ENCODE data around the gene MMP15. TPM values are rescaled to one million over a fixed set of nuclear protein-coding genes. Genes with fewer than 3 reads are reported as not detected.

The MMP15 gene
- total RNA-seq, 5 donors from 2014 or later (not counting 1 experiment from before 2014, with no cell fraction given) = 0.30 to 1.3 (median 0.85) TPM

GRCh38 chr16:58045096-58045495 lies 19.5 kb downstream of the MMP15 start:
- no peaks in the 10 kb centered on the region for H3K4me1 ChIP-seq (ENCODE audit: control insufficient read depth in 1 of 2, extremely low read depth in 1 of 2, insufficient read depth in 2 of 2, low read length in 2 of 2)
- H3K36me3 Mint-ChIP-seq = no peaks in the 10 kb centered on the region
- no peaks in the 10 kb centered on the region for H3K27me3 Mint-ChIP-seq
- no peak overlapping the region for H3K4me3 ChIP-seq (ENCODE audit: control insufficient read depth in 1 of 2, extremely low read depth in 1 of 2, low read length in 1 of 2)
- ChIA-PET CTCF (no interaction called here), POLR2A (no interaction called here)
- H3K27ac Mint-ChIP-seq = no peak overlapping the region
- H3K27me3 ChIP-seq (replicated peaks in 1 of 2; ENCODE audit: control insufficient read depth in 2 of 2, extremely low read depth in 1 of 2, insufficient read depth in 2 of 2, low read length in 1 of 2) = no peaks in the 10 kb centered on the region
- ATAC-seq (replicated peaks in 1 of 4) = no peak
- H3K9me3 ChIP-seq = no peaks in the 10 kb centered on the region
- H3K36me3 ChIP-seq (ENCODE audit: control insufficient read depth in 2 of 2, extremely low read depth in 1 of 2, insufficient read depth in 1 of 2, low read length in 1 of 2) = no peaks in the 10 kb centered on the region
- DNase-seq = no peak
- H3K9me3 Mint-ChIP-seq = no peaks in the 10 kb centered on the region
- no peaks in the 10 kb centered on the region for H3K4me1 Mint-ChIP-seq
- 85% methylated on average over 23 of the region's 31 CpGs for WGBS (ENCODE audit: insufficient coverage)
- H3K4me3 Mint-ChIP-seq = no peak overlapping the region
- no peak overlapping the region for H3K27ac ChIP-seq (ENCODE audit: low read length)

DNA sequence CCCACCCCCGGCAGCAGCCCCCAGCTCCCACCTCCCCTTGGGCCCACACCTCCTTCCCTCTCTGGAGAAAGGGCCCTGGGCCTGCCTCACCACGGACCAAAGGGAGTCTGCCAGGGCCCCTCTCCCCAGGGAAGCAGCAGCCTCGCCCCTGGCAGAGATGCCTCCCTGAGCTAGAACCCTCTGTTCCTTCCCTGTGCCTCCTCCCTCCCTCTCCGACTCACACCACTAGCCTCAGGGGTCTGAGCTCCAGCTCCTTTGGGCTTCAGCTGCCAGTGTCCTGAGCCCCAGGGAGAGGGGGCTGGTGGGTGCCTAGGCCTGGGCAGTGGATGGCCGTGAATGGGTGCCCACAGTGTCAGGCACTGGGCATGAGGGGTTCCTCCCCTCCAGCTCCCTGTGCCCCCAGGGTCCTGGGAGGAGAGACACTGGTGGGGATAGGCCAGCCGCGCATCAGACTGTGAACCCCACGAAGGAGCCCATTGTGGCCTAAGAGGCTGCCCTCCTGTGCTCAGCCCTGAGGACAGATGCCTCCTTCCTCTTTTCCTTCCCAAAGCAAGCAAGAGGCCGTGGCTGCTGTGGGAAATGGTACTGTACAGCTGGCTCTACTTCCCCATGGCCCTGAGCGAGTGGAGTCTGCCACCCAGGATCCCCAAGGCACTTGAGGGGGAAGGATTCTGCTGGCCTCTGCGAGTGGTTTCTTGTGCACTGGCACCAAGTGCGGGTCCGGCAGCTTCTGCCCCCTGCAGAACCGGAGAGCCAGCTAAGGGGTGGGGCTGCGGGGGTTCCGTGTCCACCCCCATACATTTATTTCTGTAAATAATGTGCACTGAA lies 20.7 kb downstream of the MMP15 start:
- DNase-seq (no peak), ATAC-seq (replicated peaks in 1 of 4) (no peak)
- Mint-ChIP-seq H3K9me3 (no peaks in the 10 kb centered on the region), H3K36me3 (no peaks in the 10 kb centered on the region), H3K27ac (no peak overlapping the region), H3K27me3 (no peaks in the 10 kb centered on the region), H3K4me3 (no peak overlapping the region), H3K4me1 (no peaks in the 10 kb centered on the region)
- Histone ChIP-seq H3K27ac (ENCODE audit: low read length) (no peak overlapping the region), H3K9me3 (no peaks in the 10 kb centered on the region), H3K4me3 (ENCODE audit: control insufficient read depth in 1 of 2, extremely low read depth in 1 of 2, low read length in 1 of 2) (no peak overlapping the region), H3K4me1 (ENCODE audit: control insufficient read depth in 1 of 2, extremely low read depth in 1 of 2, insufficient read depth in 2 of 2, low read length in 2 of 2) (no peaks in the 10 kb centered on the region), H3K27me3 (replicated peaks in 1 of 2; ENCODE audit: control insufficient read depth in 2 of 2, extremely low read depth in 1 of 2, insufficient read depth in 2 of 2, low read length in 1 of 2) (no peaks in the 10 kb centered on the region), H3K36me3 (ENCODE audit: control insufficient read depth in 2 of 2, extremely low read depth in 1 of 2, insufficient read depth in 1 of 2, low read length in 1 of 2) (no peaks in the 10 kb centered on the region)
- CTCF ChIA-PET = no interaction called here
- 77% methylated on average over 3 of the region's 16 CpGs for WGBS (ENCODE audit: insufficient coverage)
- POLR2A ChIA-PET = no interaction called here

- H3K9me3 Mint-ChIP-seq = no peaks in the 10 kb centered on the region
- DNase-seq = no peak
- CTCF ChIA-PET = no interaction called here
- no peak overlapping the region for H3K4me3 ChIP-seq (ENCODE audit: control insufficient read depth in 1 of 2, extremely low read depth in 1 of 2, low read length in 1 of 2)
- no peak overlapping the region for H3K27ac ChIP-seq (ENCODE audit: low read length)
- H3K27me3 ChIP-seq (replicated peaks in 1 of 2; ENCODE audit: control insufficient read depth in 2 of 2, extremely low read depth in 1 of 2, insufficient read depth in 2 of 2, low read length in 1 of 2) = peaks cover 0 to 2% of the 10 kb centered on the region in 2 experiments
- no peak overlapping the region for H3K4me3 Mint-ChIP-seq
- H3K4me1 Mint-ChIP-seq = no peaks in the 10 kb centered on the region
- 67% methylated on average over 5 of the region's 6 CpGs for WGBS (ENCODE audit: insufficient coverage)
- H3K9me3 ChIP-seq = no peaks in the 10 kb centered on the region
- H3K36me3 Mint-ChIP-seq = no peaks in the 10 kb centered on the region
- ATAC-seq (replicated peaks in 1 of 4) = no peak
- H3K4me1 ChIP-seq (ENCODE audit: control insufficient read depth in 1 of 2, extremely low read depth in 1 of 2, insufficient read depth in 2 of 2, low read length in 2 of 2) = no peaks in the 10 kb centered on the region
- no peak overlapping the region for H3K27ac Mint-ChIP-seq
- H3K27me3 Mint-ChIP-seq = no peaks in the 10 kb centered on the region
- POLR2A ChIA-PET = no interaction called here
- no peaks in the 10 kb centered on the region for H3K36me3 ChIP-seq (ENCODE audit: control insufficient read depth in 2 of 2, extremely low read depth in 1 of 2, insufficient read depth in 1 of 2, low read length in 1 of 2)
These were observed 21.4 kb downstream of the MMP15 start for GRCh38 chr16:58046936-58047335.

GRCh38 chr16:58047557-58048348 lies 22.2 kb downstream of the MMP15 start:
- no peak overlapping the region for H3K4me3 ChIP-seq (ENCODE audit: control insufficient read depth in 1 of 2, extremely low read depth in 1 of 2, low read length in 1 of 2)
- CTCF ChIA-PET = interaction anchor here (0.6 to 0.7 kb wide), 2 partner anchors 472 to 1038 kb away, joined by 3 read pairs; no protein-coding TSS in a partner anchor
- no peak for DNase-seq
- Mint-ChIP-seq H3K36me3 (no peaks in the 10 kb centered on the region), H3K27ac (no peak overlapping the region), H3K4me3 (no peak overlapping the region), H3K4me1 (no peaks in the 10 kb centered on the region), H3K27me3 (peaks cover 0 to 1% of the 10 kb centered on the region in 2 donors), H3K9me3 (no peaks in the 10 kb centered on the region)
- ATAC-seq (replicated peaks in 1 of 4) = no peak
- no peaks in the 10 kb centered on the region for H3K9me3 ChIP-seq
- H3K4me1 ChIP-seq (ENCODE audit: control insufficient read depth in 1 of 2, extremely low read depth in 1 of 2, insufficient read depth in 2 of 2, low read length in 2 of 2) = no peaks in the 10 kb centered on the region
- H3K27ac ChIP-seq (ENCODE audit: low read length) = no peak overlapping the region
- H3K36me3 ChIP-seq (ENCODE audit: control insufficient read depth in 2 of 2, extremely low read depth in 1 of 2, insufficient read depth in 1 of 2, low read length in 1 of 2) = no peaks in the 10 kb centered on the region
- peaks cover 0 to 7% of the 10 kb centered on the region in 2 experiments for H3K27me3 ChIP-seq (replicated peaks in 1 of 2; ENCODE audit: control insufficient read depth in 2 of 2, extremely low read depth in 1 of 2, insufficient read depth in 2 of 2, low read length in 1 of 2)
- POLR2A ChIA-PET = no interaction called here
- WGBS (ENCODE audit: insufficient coverage) = 74% methylated on average over 6 of the region's 19 CpGs

DNA sequence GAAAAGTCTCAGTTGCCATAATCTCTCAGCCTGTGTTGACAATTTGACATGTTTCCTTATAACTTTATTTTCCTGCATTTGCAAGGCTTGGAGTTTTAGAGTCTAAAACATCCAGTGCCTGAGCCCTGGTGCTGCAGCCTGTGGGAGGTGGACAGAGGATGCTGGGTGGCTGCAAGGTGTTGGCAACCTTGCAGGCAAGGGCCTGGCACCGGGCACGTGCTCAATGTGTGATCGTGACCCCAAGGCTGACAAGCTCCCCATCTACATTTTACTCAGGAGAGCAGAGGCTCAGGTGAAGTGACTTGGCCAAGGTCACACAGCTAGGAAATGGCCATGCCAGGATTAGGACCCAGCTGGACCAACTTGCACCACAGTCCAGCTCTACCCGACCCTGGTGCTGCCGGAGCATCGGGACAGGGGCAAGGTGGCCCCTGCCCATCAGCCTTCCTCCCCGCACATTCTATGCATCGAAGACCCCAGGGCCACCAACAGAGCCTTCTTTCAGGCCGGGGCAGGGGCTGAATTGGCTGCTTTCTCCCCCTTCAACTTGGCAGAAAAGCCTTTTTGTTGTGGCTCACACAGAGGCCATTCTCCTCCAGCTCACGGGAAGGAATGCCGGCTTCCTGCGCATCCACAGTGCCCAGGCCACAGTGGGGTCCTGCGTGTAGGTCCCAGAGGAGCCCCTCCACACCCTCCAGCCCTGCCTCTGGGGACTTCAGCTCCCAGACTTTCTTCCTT lies 23.1 kb downstream of the MMP15 start:
- Histone ChIP-seq H3K36me3 (ENCODE audit: control insufficient read depth in 2 of 2, extremely low read depth in 1 of 2, insufficient read depth in 1 of 2, low read length in 1 of 2) (no peaks in the 10 kb centered on the region), H3K27me3 (replicated peaks in 1 of 2; ENCODE audit: control insufficient read depth in 2 of 2, extremely low read depth in 1 of 2, insufficient read depth in 2 of 2, low read length in 1 of 2) (peaks cover 0 to 14% of the 10 kb centered on the region in 2 experiments), H3K9me3 (no peaks in the 10 kb centered on the region), H3K4me3 (ENCODE audit: control insufficient read depth in 1 of 2, extremely low read depth in 1 of 2, low read length in 1 of 2) (no peak overlapping the region), H3K4me1 (ENCODE audit: control insufficient read depth in 1 of 2, extremely low read depth in 1 of 2, insufficient read depth in 2 of 2, low read length in 2 of 2) (no peaks in the 10 kb centered on the region), H3K27ac (ENCODE audit: low read length) (no peak overlapping the region)
- ChIA-PET CTCF (interaction anchor here in 1 of 2 donors (0.6 kb wide), 1 partner anchor 1039 kb away, joined by 3 read pairs; no protein-coding TSS in a partner anchor), POLR2A (no interaction called here)
- Mint-ChIP-seq H3K4me3 (no peak overlapping the region), H3K4me1 (no peaks in the 10 kb centered on the region), H3K9me3 (no peaks in the 10 kb centered on the region), H3K27me3 (peaks cover 0 to 1% of the 10 kb centered on the region in 2 donors), H3K27ac (no peak overlapping the region), H3K36me3 (no peaks in the 10 kb centered on the region)
- WGBS (ENCODE audit: insufficient coverage) = 89% methylated on average over 13 of the region's 13 CpGs
- DNase-seq (no peak), ATAC-seq (replicated peaks in 1 of 4) (no peak)

Measured in T-cell (primary cell).